ENCODE data around the gene LITAF.
A peak's percentile ranks its signal among the peaks of the same experiment; 100 is the strongest.
"Not testable (repeated sequence)": the region's sequence is repeated elsewhere in the genome, so short reads cannot be mapped to it uniquely, and the experiment has no call there.

The LITAF gene

DNA sequence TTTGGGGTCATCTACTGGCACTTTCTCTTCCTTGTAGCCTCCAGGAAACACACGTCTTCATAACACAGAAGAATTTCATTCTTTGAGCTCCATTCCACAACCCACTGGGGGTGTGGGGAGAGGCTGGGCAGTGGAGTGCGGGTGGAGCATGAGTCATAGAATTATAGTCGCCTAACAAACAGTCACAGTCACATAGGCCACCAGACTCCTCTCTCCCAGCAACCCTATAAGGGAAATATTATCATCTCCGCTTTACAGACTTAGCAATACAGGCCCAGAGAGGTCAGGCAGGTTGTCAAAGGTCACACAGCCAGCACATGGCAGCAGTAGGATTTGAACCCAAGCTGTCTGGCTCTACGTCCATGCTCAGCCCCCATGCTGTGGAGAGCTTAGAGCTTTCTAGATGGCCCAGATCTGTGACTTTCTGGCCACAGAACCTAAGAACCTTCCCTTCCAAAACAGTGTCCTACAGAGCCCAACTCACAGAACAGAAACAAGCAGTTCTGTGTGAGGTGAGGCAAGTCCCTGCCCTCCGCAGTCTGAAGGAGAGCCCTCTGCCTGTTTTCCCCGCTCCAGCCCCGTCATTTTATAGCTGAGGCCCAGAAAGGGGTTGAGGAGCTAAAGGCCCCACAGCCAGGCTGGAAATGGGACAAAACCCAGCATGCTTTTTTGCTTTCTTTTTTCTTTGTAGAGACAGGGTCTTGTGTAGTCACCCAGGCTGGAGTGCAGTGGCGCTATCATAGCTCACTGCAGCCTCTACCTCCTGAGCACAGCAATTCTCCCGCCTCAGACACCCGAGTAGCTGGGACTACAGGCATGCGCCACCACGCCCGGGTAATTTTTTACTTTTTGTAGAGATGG, 10.7 kb upstream of the LITAF start:
- DNase-seq: peak; percentile 39

DNA sequence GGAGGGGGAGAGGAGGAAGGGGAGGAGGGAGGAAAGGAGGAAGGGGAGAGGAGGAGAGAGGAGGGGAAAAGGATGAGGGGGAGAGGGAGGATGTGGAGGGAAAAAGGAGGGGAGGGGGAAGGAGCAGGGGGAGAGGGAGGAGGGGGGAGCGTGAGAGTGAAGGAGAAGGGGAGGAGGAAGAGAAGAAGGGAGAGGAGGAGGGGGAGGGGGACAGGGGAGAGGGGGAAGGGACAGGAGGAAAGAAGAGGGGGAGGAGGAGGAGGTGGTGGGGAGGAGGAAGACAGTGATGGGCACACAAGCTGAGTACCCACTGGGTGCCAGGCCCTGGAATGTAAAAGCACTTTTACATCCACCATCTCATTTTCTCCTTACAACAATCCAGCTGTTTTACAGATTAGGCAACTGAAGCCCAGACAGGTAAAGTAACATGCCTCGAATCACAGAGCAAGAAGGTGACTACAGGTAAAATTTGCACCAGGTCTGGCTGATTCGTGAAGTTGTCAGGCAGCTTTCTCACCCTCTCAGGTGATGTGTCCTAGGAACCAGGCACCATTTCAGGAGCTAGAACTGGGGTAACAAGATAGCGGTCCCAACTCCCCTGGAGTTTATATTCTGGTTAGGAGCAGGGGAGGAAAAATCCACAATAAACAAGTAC, 10.0 kb upstream of the LITAF start:
- DNase-seq: no peak

DNA sequence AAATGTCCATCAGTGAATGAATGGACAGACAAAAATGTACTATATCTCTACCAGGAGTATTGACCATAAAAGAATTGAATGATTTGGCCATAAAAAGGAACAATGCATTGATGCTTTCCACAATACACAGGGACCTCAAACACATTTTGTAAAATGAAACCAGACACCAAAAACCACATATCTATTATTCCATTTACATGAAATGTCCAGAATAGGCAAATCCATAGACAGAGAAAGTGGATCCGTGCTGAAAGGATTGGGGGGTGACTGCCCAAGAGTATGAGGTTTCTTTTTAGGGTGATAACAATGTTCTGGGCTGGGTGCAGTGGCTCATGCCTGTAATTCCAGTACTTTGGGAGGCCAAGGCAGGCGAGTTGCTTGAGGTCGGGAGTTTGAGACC, 6.9 kb upstream of the LITAF start:
- no peak for DNase-seq

DNA sequence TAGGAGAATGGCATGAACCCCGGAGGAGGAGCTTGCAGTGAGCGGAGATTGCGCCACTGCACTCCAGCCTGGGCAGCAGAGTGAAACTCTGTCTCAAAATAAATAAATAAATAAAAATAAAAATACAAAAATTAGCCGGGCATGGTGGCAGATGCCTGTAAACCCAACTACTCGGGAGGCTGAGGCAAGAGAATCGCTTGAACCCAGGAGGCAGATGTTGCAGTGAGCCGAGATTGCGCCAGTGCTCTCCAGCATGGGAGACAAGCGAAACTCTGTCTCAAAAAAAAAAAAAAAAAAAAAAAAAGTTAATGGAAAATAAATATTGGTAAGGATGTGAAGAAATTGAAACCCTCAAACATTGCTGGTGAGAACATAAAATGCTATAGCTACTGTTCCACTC, 6.4 kb upstream of the LITAF start:
- not testable (repeated sequence) for DNase-seq

DNA sequence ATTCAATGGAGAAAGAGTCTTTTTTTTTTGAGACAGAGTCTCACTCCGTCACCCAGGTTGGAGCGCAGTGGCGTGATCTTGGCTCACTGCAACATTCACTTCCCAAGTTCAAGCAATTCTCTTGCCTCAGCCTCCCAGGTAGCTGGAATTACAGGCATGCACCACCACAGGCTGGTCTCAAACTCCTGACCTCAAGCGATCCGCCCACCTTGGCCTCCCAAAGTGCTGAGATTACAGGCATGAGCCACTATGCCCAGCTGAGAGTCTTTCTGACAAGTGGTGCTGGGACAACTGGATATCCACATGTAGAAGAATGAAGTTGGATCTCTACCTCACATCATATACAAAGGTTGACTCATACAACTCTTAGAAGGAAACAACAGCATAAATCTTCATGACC, 4.9 kb upstream of the LITAF start:
- DNase-seq: not testable (repeated sequence)

DNA sequence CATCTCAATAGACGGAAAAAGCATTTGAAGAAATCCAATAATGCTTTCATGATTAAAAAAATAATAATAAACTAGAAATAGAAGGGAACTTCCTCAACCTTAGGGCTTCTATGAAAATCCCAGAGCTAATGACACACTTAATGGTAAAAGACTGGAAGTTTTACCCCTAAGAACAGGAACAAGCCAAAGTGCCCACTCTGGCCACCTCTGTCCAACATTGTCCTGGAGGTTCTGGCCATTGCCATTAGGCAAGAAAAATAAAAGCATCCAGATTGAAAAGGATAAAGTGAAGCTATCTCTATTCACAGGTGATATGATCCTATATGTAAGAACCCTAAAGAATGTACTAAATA, 2.5 kb upstream of the LITAF start:
- no peak for DNase-seq

DNA sequence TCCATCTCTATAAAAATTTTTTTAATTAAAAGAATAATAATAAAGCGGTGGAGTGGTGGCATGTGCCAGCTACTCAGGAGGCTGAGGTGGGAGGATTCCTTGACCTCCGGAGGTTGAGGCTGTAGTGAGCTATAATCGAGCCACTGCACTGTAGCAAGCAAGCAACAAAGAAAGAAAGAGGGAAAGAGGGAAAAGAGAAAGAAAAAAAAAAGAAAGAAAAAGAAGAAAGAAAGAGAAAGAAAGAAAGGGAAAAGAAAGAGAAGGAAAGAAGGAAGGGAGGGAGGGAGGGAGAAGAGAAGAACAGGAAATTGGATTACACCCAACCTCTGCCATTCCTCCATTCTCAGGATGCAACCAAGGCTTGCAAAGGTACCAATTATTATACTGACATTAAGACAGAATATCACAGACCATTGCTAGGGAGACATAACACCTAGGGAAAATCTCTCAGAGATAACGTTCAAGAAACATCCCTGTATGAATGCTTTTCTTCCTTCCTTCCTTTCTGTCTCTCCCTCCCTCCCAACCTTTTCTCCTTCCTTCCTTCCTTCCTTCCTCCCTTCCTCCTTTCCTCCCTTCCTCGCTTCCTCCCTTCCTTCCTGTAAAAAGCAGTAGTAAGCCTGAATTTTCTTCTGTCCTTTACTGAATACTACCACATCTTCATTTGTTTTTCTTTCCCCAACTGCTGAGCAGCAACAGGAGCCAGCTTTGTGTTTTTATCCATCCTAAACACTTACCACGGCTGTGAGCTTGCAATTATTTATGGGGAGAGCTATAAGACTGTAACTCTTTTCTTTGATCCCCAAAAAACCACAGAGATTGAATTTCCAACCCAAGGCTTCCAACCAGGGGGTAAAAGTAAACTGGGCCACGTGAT, 1.8 kb upstream of the LITAF start:
- DNase-seq: no peak

DNA sequence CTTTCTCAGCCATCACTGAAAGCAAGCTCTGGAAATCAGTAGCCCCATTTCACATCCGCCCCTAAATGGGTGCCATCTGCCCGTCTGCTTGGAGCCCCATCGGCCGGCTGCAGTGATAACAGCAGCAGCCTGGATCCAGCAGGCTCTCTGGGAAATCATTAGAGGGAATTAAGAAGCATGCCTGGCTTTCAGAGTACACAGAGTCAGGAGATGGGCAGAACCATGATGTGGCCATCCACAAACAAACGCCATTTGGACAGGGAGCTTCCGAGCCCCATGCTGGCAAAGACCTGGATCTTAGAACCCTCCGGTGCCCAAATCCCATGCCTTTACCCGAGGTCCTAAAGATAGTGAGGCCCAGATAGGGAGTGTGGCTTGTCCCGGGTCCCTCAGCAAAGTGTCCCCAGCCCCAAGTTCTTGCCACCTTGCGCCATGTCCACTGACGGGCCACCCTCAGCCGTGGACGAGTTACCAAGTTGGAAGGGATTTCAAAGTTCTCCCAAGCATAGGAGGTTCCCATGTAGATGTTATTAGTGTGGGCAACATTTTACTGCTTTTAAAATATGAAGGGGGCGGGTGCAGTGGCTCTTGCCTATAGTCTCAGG, 1.0 kb upstream of the LITAF start:
- DNase-seq: no peak

DNA sequence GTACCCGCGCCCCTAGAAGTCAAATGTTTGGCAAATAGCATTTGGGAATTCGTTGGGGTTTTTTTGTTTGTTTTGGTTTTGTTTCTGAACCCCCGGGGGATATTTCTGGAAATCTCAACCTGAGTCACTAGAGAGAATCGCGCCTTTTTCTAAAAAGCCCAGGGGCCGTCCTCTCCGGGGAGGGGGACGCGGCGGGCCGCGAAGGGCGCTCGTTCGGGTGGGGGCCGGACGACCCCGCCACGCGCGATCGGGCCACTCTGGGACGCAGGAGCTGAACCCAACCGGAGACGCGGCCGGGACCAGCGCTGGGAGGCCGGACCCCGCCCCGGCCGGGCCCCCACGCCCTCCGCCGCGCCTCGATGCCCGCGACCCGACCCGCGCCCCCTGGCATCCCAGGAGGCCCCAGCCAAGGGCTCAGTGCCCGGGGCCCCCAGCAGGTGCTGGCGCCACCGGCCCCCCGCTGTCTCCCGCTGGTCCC, 302 bp downstream of the LITAF start:
- DNase-seq: no peak

DNA sequence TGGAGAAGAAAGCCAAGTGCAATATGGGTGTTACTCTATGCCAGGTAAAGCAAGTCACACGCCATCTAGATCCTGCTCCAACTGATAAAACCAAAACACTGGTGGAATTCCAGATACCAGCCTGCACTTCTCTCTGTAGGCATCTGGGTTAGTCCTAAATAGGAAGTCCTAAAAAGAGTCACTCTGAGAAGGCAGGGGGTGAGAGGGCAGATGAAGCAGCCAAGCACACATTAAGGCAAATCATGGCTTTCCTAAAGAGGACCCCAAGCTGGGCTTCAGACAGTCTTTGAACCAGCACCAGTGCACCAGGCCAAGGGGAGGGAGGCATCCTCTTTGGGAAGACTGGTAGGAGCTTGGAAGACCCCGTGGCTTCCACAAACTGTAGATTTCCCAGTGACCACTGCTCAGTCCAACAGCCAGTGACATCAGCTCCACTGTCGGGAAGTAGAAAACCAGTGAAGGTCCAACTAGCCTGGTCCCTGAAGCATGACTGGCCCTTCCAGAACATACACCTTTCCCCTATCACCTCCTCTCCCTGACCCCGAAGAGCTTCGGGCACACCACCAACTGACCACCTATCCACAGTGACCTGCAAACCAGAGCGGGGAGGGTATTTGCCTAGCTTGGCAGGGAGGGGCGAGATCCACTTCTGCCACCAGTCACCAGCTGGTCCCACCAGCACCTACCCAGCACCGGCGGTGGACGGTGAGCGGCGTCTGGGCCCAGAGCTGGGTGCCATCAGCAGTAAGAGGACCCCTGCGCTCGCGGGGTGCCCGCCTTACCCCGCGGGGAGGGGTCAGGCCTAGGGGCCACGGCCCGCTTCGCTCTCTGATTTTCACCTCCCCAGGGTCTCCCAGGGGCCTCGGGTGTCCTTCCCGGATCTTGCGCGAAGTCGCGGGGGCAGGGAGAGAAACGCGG, 1.0 kb downstream of the LITAF start:
- no peak for DNase-seq

DNA sequence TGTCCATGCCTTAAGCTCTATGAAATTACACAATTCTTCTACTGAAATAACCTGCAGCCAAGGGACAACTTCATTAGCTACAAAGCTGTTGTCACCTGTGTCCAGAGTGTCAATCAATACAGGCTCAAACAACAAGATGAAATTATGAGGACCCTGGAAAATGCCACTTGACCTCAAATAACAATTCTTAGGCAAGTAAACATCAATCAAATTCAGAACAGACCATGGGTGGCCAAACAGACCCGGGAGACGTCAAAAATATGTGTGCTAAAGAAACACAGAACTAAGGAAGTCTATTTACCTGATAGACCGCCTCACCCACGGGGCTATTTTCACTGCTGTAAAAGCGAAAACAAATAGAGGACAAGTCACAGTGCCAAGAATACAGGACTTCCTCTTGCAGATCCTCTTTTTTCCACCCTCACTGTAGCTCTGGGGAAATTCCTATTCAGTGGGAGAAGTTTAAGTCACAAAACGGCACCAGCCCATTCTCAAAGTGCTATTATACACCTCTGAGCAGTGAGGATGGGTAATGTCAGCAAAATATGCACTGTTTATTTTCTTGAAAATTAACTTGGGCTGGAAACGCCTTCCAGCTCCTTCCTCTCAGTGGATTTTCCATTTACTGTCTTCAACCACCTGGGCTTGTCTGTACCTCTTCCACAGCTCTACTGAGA, 2.7 kb downstream of the LITAF start:
- DNase-seq: no peak

DNA sequence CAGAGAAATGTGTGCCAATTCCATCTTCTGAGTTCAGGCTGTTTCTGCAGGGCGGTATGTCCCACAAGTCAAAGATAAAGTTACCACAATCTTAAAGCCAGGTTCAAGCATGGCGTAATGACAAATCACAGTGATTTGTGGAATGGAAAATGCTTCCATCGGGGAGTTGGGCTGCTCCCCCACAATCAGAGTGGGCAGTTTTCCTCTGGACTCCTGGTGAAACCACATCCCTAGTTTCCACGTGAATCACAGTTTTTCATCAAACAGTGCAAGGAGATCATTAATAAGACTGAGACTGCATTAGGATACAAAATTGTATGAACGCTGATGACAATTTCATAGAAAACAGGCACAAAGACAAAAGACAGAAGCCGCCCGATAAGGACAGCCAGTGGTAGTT, 3.6 kb downstream of the LITAF start:
- DNase-seq: peak; percentile 32

DNA sequence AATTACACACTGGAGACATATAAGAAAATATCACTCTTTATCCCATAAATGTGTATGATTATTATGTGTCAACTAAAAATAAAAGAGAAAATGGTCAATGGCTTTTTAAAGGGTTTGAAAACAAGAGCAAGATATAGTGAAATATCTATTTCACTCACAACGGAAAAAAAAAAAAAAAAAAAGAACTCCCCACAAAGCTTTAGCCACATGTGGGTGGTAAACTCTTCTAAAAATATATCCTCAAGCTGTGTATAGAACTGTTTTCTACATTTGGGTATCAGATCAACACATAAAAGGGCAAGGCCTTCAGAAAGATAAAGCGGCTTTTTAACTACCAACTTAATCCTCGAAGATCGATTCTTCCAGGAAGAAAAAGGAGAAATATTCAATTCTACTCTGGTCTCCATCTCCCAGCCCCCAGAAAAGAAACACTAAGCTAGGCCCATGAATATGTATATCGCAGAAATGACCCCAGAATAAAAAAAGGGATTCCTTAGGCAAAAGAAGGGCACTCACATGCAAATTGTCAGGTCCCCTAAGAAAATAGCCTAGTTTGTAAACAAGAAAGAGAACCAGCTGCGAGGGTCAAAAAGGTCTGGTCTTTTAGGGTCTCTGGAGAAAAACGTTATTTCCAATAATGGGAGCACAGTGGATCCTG, 4.4 kb downstream of the LITAF start:
- DNase-seq: no peak

DNA sequence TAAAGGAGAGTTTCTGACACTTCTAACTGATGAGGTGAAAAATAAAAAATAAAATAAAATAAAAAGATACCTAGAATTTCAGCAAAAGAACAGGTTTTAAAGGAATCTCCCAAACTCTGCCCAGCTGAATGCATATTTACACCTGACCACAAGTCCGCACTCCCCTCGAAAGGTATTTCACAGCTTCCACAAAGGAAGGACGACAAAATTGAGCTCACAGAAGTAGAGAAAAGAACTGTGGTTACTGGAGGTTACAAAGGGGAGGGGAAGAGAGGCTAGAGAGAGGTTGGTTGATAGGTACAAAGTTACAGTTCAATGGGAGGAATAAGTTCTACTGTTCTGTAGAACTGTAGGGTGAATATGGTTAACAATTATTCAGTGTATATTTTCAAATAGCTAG, 5.0 kb downstream of the LITAF start:
- DNase-seq: no peak

DNA sequence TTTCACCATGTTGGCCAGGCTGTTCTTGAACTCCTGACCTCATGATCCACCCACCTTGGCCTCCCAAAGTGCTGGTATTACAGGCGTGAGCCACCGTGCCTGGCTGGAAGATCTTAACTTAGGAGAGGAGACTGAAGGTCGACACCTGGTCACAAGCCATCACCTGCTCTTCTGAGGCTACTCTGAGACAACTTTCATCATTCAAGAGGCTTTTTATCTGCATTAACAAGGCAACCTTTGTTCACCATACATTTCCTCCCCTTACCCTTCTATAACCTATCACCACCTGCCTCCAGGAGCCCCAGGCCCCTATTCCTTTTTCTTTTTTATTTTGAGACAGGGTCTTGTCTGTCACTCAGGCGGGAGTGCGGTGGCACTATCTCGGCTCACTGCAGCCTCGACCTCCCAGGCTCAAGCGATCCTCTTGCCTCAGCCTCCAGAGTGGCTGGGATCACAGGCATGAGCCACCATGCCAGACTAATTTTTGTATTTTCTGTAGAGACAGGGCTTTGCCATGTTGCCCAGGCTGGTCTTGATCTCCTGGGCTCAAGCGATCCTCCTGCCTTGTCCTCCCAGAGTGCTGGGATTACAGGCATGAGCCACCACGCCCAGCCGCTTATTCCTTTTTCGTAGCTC, 6.2 kb downstream of the LITAF start:
- DNase-seq: no peak

DNA sequence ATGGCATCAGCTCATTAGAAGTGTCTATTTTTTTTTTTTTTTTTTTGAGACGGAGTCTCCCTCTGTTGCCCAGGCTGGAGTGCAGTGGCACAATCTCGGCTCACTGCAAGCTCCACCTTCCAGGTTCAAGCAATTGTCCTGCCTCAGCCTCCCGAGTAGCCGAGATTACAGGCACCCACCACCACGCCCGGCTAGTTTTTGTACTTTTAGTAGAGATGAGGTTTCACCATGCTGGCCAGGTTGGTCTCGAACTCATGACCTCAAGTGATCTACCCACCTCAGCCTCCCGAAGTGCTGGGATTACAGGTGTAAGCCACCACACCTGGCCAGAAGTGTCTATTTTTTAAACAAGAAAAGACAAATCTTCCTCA, 9.4 kb downstream of the LITAF start:
- not testable (repeated sequence) for DNase-seq

DNA sequence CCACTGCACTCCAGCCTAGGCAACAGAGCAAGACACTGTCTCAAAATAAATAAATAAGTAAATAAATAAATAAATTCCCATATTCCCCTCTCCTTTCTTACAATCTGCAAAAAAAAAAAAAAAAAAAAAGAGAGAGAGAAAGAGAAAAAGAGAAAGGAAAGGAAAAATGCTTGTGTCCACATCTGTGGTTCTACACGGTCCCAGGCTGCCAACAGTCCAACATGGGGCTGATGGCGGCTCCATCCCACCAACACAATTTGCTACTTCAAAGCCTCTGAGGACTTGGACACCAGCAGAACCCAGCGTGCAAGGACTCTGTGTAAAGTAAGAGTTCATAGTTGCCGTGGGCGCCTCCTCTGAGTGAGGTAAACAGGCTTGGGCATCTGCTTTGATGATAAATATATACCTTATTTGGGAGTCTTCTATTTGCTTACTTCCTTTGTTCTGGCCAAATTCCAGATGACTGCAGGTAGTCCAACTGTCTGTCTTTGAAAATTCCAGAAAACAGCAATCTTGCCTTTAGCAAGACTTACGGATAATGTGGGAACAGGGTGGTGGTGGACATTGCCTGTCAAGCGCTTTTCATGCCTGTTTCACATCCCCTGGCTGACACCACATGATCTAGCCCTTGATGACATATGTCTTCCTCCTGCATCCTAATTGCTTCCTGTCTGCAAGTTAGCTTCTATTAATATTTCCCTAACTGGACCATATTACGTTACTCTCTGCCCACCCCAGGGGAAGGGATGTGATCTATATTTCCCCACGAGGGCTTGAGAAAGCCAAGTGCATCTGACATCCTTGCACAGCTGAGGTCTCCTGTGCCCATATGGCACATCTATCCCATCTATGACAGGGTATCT, 10.1 kb downstream of the LITAF start:
- no peak for DNase-seq

DNA sequence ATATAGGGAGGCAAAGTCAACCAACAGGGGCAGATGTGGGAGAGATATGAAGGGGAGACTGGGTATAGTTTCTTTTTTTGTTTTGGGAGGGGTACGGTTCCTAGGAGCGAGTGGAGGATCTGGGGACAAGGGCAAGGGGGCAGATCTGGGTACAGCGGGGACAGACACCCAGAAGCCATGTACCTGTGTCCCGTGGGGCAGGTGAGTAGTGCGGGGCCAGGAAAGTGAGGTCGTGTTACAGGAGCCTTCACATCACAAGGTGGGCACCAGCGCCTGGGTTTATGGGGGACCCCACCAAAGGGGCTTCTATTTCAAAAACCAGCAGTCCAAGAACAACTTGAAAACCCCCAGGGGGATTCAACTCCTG, 11.5 kb downstream of the LITAF start:
- no peak for DNase-seq

DNA sequence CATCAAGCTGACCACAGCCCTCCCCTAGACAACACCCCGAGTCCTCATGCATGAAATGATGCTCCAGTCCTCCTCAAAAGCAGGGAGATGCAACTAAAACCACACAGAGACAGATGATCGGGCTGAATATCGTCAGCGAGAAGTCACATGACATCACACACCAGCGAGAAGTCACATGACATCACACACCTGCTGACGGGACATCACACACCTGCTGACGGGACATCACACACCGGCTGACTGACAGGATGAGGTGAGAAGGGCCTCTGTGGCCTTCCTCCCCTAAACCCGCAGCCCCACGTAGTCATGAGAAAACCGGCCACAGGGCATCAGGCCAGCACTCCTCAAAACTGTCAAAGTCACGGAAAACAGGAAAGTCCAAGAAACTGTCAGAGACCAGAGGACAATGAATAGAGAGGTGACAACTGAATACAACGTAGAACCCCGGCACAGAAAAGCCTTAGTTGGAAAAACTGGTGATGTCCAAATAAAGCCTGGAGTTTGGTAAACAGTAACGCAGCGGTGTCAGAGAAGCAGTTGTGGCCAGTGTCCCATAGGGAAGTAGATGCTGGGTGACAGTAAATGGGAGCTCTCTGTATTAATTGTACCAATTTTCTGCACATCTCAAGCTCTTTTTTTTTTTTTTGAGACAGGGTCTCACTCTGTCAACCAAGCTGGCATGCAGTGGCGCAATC, 14.3 kb downstream of the LITAF start:
- no peak for DNase-seq
